ENCODE data around the gene ISOC2.
A peak's percentile ranks its signal among the peaks of the same experiment; 100 is the strongest.
"Not testable (repeated sequence)": the region's sequence is repeated elsewhere in the genome, so short reads cannot be mapped to it uniquely, and the experiment has no call there.

The ISOC2 gene

GRCh38 chr19:55455576-55456235 lies 5.7 kb downstream of the ISOC2 start:
- DNase-seq = no peak

- peak; percentile 63 for DNase-seq
Measured at GRCh38 chr19:55454787-55455243, 6.6 kb downstream of the ISOC2 start.

GRCh38 chr19:55453511-55454260 lies 7.8 kb downstream of the ISOC2 start:
- no peak for DNase-seq

GRCh38 chr19:55452749-55453346 lies 8.6 kb downstream of the ISOC2 start:
- DNase-seq = peak; percentile 65

- DNase-seq = peak; percentile 44
Measured at GRCh38 chr19:55451965-55452748, 9.3 kb downstream of the ISOC2 start.

- no peak for DNase-seq
Measured at GRCh38 chr19:55451163-55451964, 10.1 kb downstream of the ISOC2 start.

GRCh38 chr19:55449469-55449868 lies 12.0 kb downstream of the ISOC2 start:
- DNase-seq = no peak

GRCh38 chr19:55448175-55448490 lies 13.3 kb downstream of the ISOC2 start:
- DNase-seq = not testable (repeated sequence)

- DNase-seq = no peak
Measured at GRCh38 chr19:55447421-55448174, 13.8 kb downstream of the ISOC2 start.

- DNase-seq = no peak
Measured at GRCh38 chr19:55446060-55446459, 15.4 kb downstream of the ISOC2 start.

GRCh38 chr19:55444646-55445045 lies 16.8 kb downstream of the ISOC2 start:
- no peak for DNase-seq

- no peak for DNase-seq
Measured at GRCh38 chr19:55443824-55444480, 17.5 kb downstream of the ISOC2 start.

- DNase-seq = no peak
Measured at GRCh38 chr19:55443045-55443823, 18.2 kb downstream of the ISOC2 start, which contains the start of gene SHISA7. Gene SHISA7 (minus strand): TSS chr19:55443300. CDS start chr19:55442863, 437 bp downstream.

- no peak for DNase-seq
Measured at GRCh38 chr19:55442372-55442961, 19.0 kb downstream of the ISOC2 start.

GRCh38 chr19:55441692-55442321 lies 19.6 kb downstream of the ISOC2 start:
- DNase-seq = no peak

GRCh38 chr19:55441319-55441691 lies 20.1 kb downstream of the ISOC2 start:
- no peak for DNase-seq

GRCh38 chr19:55440411-55441105 lies 20.9 kb downstream of the ISOC2 start:
- DNase-seq = no peak

GRCh38 chr19:55439052-55439451 lies 22.4 kb downstream of the ISOC2 start:
- DNase-seq = no peak

GRCh38 chr19:55437410-55437809 lies 24.0 kb downstream of the ISOC2 start:
- no peak for DNase-seq
